Nephron (organoid): ENCODE results near the gene MTA1.

Experiments
- H3K27ac Mint-ChIP-seq, 3 experiments: 2 replicates each; pipeline ENCODE4 v1.8.0; 2020; ENCODE audit warnings: mixed read lengths in 3 of 3, mild to moderate bottlenecking in 2 of 3, moderate library complexity in 1 of 3
- H3K27me3 Mint-ChIP-seq: 2 replicates; pipeline ENCODE4 v1.8.0; 2021; ENCODE audit warnings: low read depth, mild to moderate bottlenecking, moderate library complexity, mixed read lengths
- H3K36me3 Mint-ChIP-seq: 2 replicates; pipeline ENCODE4 v1.8.0; 2020; ENCODE audit warnings: low read depth, mixed read lengths
- H3K4me1 Mint-ChIP-seq: 2 replicates; pipeline ENCODE4 v1.8.0; 2020; ENCODE audit warnings: mixed read lengths
- H3K4me3 Mint-ChIP-seq, 3 experiments: 2 replicates each; pipeline ENCODE4 v1.8.0; 2020; ENCODE audit warnings: mild to moderate bottlenecking in 3 of 3, mixed read lengths in 3 of 3, moderate library complexity in 2 of 3
- H3K9me3 Mint-ChIP-seq: 2 replicates; pipeline ENCODE4 v1.8.0; 2020; ENCODE audit warnings: mixed read lengths
- TF ChIP-seq, protein P1 (sequence below), 3 experiments: fragments of 200-600 bp; sonication (generic); IDR thresholded peaks; one replicate each; pipeline ENCODE4 v1.5.0; 2021; ENCODE audit warnings: antibody characterized with exemption in 3 of 3; ENCODE audit not compliant: unreplicated experiment in 3 of 3

Gene MTA1

DNA sequence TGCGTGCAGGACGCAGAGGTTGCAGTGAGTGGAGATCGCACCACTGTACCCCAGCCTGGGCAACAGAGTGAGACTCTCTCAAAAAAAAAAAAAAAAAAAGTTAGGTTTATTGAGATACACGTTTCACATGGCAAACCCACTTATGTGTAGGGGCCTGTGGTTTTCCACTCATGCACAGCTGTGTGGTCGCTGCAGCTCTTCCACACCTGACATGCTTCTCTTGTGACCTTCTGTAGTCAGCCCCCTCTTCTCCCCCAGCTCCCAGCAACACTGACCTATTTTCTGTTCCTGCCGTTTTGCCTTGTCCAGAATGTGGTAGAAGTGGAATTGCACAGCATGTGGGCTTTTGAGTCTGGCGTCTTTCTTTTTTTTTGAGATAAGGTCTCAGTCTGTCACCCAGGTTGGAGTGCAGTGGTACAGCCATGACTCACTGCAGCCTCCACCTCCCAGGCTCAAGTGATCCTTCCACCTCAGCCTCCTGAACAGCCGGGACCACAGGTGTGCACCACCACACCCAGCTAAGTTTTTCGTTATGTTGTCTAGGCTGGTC lies 8.4 kb downstream of the MTA1 start:
- H3K4me1 Mint-ChIP-seq = no peaks in the 10 kb centered on the region

DNA sequence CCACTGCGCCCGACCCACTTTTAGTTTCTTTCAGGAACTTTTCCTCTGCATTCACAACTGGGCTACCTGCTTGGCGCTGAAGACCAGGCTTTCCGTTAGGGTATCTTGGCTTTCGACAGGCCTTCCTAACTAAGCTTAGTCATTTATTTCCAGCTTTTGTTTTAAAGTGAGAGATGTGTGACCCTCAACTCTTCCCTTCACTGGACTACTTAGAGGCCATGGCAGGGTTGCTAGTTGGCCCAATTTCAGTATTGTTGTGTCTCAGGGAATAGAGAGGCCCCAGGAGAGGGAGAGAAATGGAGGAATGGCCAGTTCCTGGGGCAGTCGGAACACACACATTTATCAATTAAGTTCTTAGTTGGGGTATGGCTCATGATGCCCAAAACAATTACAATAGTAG lies 10.4 kb downstream of the MTA1 start:
- H3K4me3 Mint-ChIP-seq = no peak overlapping the region
- H3K36me3 Mint-ChIP-seq = peaks cover 66% of the 10 kb centered on the region
- peaks cover 14% of the 10 kb centered on the region for H3K9me3 Mint-ChIP-seq
- H3K4me1 Mint-ChIP-seq = no peaks in the 10 kb centered on the region
- H3K27me3 Mint-ChIP-seq = no peaks in the 10 kb centered on the region
- TF ChIP-seq, protein P1, sequence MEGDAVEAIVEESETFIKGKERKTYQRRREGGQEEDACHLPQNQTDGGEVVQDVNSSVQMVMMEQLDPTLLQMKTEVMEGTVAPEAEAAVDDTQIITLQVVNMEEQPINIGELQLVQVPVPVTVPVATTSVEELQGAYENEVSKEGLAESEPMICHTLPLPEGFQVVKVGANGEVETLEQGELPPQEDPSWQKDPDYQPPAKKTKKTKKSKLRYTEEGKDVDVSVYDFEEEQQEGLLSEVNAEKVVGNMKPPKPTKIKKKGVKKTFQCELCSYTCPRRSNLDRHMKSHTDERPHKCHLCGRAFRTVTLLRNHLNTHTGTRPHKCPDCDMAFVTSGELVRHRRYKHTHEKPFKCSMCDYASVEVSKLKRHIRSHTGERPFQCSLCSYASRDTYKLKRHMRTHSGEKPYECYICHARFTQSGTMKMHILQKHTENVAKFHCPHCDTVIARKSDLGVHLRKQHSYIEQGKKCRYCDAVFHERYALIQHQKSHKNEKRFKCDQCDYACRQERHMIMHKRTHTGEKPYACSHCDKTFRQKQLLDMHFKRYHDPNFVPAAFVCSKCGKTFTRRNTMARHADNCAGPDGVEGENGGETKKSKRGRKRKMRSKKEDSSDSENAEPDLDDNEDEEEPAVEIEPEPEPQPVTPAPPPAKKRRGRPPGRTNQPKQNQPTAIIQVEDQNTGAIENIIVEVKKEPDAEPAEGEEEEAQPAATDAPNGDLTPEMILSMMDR (IDR thresholded peaks at IDR 0.05; ENCODE audit: unreplicated experiment in 3 of 3) = no peak
- H3K27ac Mint-ChIP-seq = no peak overlapping the region

More for the DNA sequence above, 8.4 kb downstream of the MTA1 start:
- TF ChIP-seq, protein P1 (IDR thresholded peaks at IDR 0.05; ENCODE audit: unreplicated experiment in 3 of 3) = no peak
- H3K36me3 Mint-ChIP-seq = peaks cover 57% of the 10 kb centered on the region
- H3K4me3 Mint-ChIP-seq = no peak overlapping the region
- no peak overlapping the region for H3K27ac Mint-ChIP-seq
- peaks cover 14% of the 10 kb centered on the region for H3K9me3 Mint-ChIP-seq
- H3K27me3 Mint-ChIP-seq = no peaks in the 10 kb centered on the region

DNA sequence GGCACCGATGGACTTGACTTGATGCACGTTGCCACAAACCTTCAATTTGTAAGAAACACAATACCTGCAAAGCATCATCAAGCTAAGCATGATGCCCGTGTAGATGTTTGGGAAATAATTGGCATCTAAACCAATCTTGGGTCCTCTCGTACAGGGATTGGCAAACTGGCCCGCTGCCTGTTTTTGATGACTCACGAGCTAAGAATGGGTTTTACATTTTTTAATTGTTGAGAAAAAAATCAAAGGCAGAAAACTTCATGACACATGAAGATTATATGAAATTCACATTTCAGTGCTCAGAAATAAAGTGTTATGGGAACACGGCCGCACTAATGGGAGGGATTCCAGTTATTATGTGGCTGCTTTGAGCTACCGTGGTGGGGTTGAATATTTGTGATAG lies 10.9 kb downstream of the MTA1 start:
- Mint-ChIP-seq H3K4me3 (no peak overlapping the region), H3K27ac (no peak overlapping the region), H3K36me3 (peaks cover 67% of the 10 kb centered on the region), H3K4me1 (no peaks in the 10 kb centered on the region), H3K27me3 (no peaks in the 10 kb centered on the region), H3K9me3 (peaks cover 16% of the 10 kb centered on the region)
- TF ChIP-seq, protein P1 (IDR thresholded peaks at IDR 0.05; ENCODE audit: unreplicated experiment in 3 of 3) = no peak

DNA sequence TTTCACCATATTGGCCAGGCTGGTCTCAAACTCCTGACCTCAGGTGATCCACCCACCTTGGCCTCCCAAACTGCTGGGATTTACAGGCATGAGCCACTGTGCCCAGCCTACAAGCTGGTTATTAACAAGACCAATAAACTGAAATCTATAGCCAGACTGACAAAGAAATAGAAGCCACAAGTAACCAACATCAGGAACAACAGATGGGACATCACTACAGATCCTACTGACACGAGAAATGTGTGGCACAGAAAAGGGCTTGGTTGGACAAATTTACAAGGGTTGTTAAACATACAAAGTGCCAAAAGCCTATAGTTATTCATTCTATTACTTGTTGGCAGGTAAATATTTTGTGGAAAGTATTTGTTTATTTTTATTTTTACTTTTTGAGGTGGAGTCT lies 11.6 kb downstream of the MTA1 start:
- Mint-ChIP-seq H3K4me1 (peaks cover 2% of the 10 kb centered on the region), H3K27me3 (no peaks in the 10 kb centered on the region), H3K36me3 (peaks cover 68% of the 10 kb centered on the region), H3K4me3 (no peak overlapping the region), H3K27ac (no peak overlapping the region), H3K9me3 (peaks cover 21% of the 10 kb centered on the region)
- TF ChIP-seq, protein P1 (IDR thresholded peaks at IDR 0.05; ENCODE audit: unreplicated experiment in 3 of 3) = no peak

DNA sequence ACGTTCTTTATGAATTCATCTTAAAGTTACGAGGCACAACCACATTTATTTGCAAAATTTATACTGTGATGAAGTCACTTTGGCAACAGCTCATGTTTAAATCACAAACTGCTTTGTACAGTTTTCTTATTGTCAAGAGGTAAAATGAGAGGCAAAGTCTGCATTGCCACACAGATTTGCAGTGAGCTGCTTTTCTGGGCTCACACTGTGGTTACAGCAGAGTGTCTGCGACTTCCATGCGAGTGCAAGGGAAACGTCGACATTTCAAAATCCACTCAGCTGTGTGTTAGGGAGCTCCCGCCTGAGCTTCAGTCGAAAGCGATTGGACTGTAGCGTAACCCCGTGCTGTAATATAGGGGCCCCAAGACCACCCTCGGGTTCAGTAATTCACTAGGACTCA lies 13.0 kb downstream of the MTA1 start:
- Mint-ChIP-seq H3K4me3 (no peak overlapping the region), H3K9me3 (peaks cover 15% of the 10 kb centered on the region), H3K27me3 (no peaks in the 10 kb centered on the region), H3K36me3 (peaks cover 60% of the 10 kb centered on the region), H3K27ac (no peak overlapping the region), H3K4me1 (peaks cover 3% of the 10 kb centered on the region)
- TF ChIP-seq, protein P1 (IDR thresholded peaks at IDR 0.05; ENCODE audit: unreplicated experiment in 3 of 3) = no peak

DNA sequence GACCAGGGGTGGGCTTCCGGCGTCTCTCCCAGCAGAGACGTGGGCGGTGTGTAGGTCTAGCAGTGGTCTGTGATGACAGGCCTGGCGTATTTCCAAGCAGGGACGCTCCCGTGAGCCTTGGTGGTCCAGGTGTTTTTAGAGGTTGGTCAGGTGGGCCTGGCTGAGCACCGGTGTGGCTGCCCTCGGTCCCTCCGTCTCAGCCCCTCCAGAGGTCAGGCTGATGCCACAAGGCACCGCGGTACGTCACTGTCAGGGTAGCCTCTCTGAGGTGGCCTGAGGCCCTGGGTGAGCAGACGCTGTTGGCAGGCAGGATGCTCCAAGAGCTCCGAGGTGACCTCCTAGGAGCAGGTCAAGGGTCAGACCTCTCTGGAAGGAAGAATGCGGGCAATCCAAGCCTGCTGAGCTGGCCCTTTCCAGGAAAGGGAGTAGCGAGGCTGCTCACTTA lies 13.6 kb downstream of the MTA1 start:
- no peak overlapping the region for H3K27ac Mint-ChIP-seq
- peaks cover 54% of the 10 kb centered on the region for H3K36me3 Mint-ChIP-seq
- no peaks in the 10 kb centered on the region for H3K27me3 Mint-ChIP-seq
- peaks cover 14% of the 10 kb centered on the region for H3K9me3 Mint-ChIP-seq
- no peak overlapping the region for H3K4me3 Mint-ChIP-seq
- H3K4me1 Mint-ChIP-seq = peaks cover 3% of the 10 kb centered on the region
- TF ChIP-seq, protein P1 (IDR thresholded peaks at IDR 0.05; ENCODE audit: unreplicated experiment in 3 of 3) = no peak
